Central memory CD8-positive, alpha-beta T cell (primary cell): ENCODE measurements around the gene FAM171A1.
A peak's percentile ranks its signal among the peaks of the same experiment; 100 is the strongest.

Experiments
- ATAC-seq: fragments of 150-1000 bp; cut with Tn5 transposase; replicated peaks from 2 replicates; pipeline ENCODE4 v1.10.0; 2022; ENCODE audit warnings: mild to moderate bottlenecking, moderate FRiP score, moderate number of reproducible peaks; ENCODE audit not compliant: poor library complexity, severe bottlenecking; ENCODE audit errors: extremely low read depth
- DNase-seq, 2 donors: peaks; one replicate each; pipeline ENCODE4 v3.0.0; 2021; ENCODE audit warnings: low spot score in 2 of 2
- H3K27ac Mint-ChIP-seq: one replicate; pipeline ENCODE4 v1.8.0; 2022; ENCODE audit warnings: low read depth, mild to moderate bottlenecking, moderate library complexity, mixed read lengths
- H3K27me3 Mint-ChIP-seq: one replicate; pipeline ENCODE4 v1.8.0; 2022; ENCODE audit warnings: mixed read lengths
- H3K36me3 Mint-ChIP-seq: one replicate; pipeline ENCODE4 v1.8.0; 2022; ENCODE audit warnings: mild to moderate bottlenecking, moderate library complexity, mixed read lengths; ENCODE audit not compliant: insufficient read depth
- H3K4me1 Mint-ChIP-seq: one replicate; pipeline ENCODE4 v1.8.0; 2022; ENCODE audit warnings: mixed read lengths
- H3K4me3 Mint-ChIP-seq: one replicate; pipeline ENCODE4 v1.8.0; 2022; ENCODE audit warnings: mild to moderate bottlenecking, moderate library complexity, mixed read lengths
- H3K9me3 Mint-ChIP-seq: one replicate; pipeline ENCODE4 v1.8.0; 2022; ENCODE audit warnings: mixed read lengths

FAM171A1 gene

GRCh38 chr10:15168786-15169554 lies 202.1 kb downstream of the FAM171A1 start:
- Mint-ChIP-seq H3K36me3 (peaks cover 7% of the 10 kb centered on the region), H3K9me3 (no peaks in the 10 kb centered on the region), H3K27ac (peak overlapping the region; percentile 78), H3K27me3 (no peaks in the 10 kb centered on the region), H3K4me3 (peak overlapping the region; percentile 89), H3K4me1 (peaks cover 58% of the 10 kb centered on the region)
- ATAC-seq (peak; percentile 63), DNase-seq (peak; percentile 79 to 85)

GRCh38 chr10:15168291-15168785 lies 202.8 kb downstream of the FAM171A1 start, which contains the start of gene NMT2:
TSS of gene NMT2 (minus strand) at chr10:15168693. CDS start at chr10:15168612, 81 bp downstream.
- no peaks in the 10 kb centered on the region for H3K9me3 Mint-ChIP-seq
- peak; percentile 74 for ATAC-seq
- peak within 1 kb of the TSS; percentile 89 for H3K4me3 Mint-ChIP-seq
- H3K27ac Mint-ChIP-seq, result peak within 1 kb of the TSS; percentile 78
- H3K27me3 Mint-ChIP-seq, result no peaks in the 10 kb centered on the region
- peaks cover 56% of the 10 kb centered on the region for H3K4me1 Mint-ChIP-seq
- H3K36me3 Mint-ChIP-seq, result peaks cover 6% of the 10 kb centered on the region
- peak in 1 of 2 donors; percentile 64 for DNase-seq

- Mint-ChIP-seq H3K4me1 (peaks cover 53% of the 10 kb centered on the region), H3K36me3 (peaks cover 4% of the 10 kb centered on the region), H3K27me3 (no peaks in the 10 kb centered on the region), H3K4me3 (peak overlapping the region; percentile 89), H3K27ac (peak overlapping the region; percentile 77), H3K9me3 (no peaks in the 10 kb centered on the region)
- DNase-seq (peak; percentile 28 to 33), ATAC-seq (peak; percentile 16)
Observed at GRCh38 chr10:15167411-15168290, 203.4 kb downstream of the FAM171A1 start.

- no peaks in the 10 kb centered on the region for H3K27me3 Mint-ChIP-seq
- peak overlapping the region; percentile 89 for H3K4me3 Mint-ChIP-seq
- H3K36me3 Mint-ChIP-seq, result peaks cover 6% of the 10 kb centered on the region
- DNase-seq, result no peak
- no peak for ATAC-seq
- no peak overlapping the region for H3K27ac Mint-ChIP-seq
- peaks cover 52% of the 10 kb centered on the region for H3K4me1 Mint-ChIP-seq
- no peaks in the 10 kb centered on the region for H3K9me3 Mint-ChIP-seq
Observed at GRCh38 chr10:15166325-15166724, 204.8 kb downstream of the FAM171A1 start.

GRCh38 chr10:15163253-15163828 lies 207.7 kb downstream of the FAM171A1 start:
- Mint-ChIP-seq H3K4me1 (peaks cover 39% of the 10 kb centered on the region), H3K36me3 (peaks cover 7% of the 10 kb centered on the region), H3K27ac (no peak overlapping the region), H3K4me3 (no peak overlapping the region), H3K9me3 (no peaks in the 10 kb centered on the region), H3K27me3 (no peaks in the 10 kb centered on the region)
- ATAC-seq, result no peak
- DNase-seq, result no peak
